CD4-positive, CD25-positive, alpha-beta regulatory T cell (primary cell): ENCODE data around the gene TICAM2. TPM values are rescaled to one million over a fixed set of nuclear protein-coding genes. Genes with fewer than 3 reads are reported as not detected.
"Not testable (repeated sequence)": the region's sequence is repeated elsewhere in the genome, so short reads cannot be mapped to it uniquely, and the experiment has no call there.

Experiments
- ATAC-seq, 2 donors: fragments of 150-1000 bp; cut with Tn5 transposase; one replicate each; pipeline ENCODE4 v1.10.0; 2021; ENCODE audit warnings: low read depth in 2 of 2, moderate number of reproducible peaks in 2 of 2, moderate library complexity in 1 of 2
- DNase-seq, 3 donors: peaks; one replicate each; pipeline versions ENCODE4 v3.0.0 to v3.0.0-alpha.2; 2012 to 2022; ENCODE audit warnings: mixed read lengths in 1 of 3
- H3K27ac ChIP-seq: one replicate; pipeline ENCODE4 v1.7.0; 2013; ENCODE audit warnings: mild to moderate bottlenecking, low read length; ENCODE audit not compliant: insufficient read depth, poor library complexity, severe bottlenecking
- H3K27me3 ChIP-seq: one replicate; pipeline ENCODE4 v1.7.0; 2013; ENCODE audit warnings: low read length; ENCODE audit not compliant: control insufficient read depth, insufficient read depth
- H3K36me3 ChIP-seq: one replicate; pipeline ENCODE4 v1.7.0; 2013; ENCODE audit warnings: mild to moderate bottlenecking, low read length, moderate library complexity; ENCODE audit not compliant: control insufficient read depth, insufficient read depth
- H3K4me1 ChIP-seq: 2 replicates; pipeline ENCODE4 v1.7.0; 2013; ENCODE audit warnings: mild to moderate bottlenecking, low read length; ENCODE audit not compliant: insufficient read depth, control insufficient read depth, poor library complexity, severe bottlenecking
- H3K4me3 ChIP-seq: one replicate; pipeline ENCODE4 v1.7.0; 2013; ENCODE audit warnings: low read depth, mild to moderate bottlenecking, low read length, moderate library complexity
- H3K9me3 ChIP-seq, 2 experiments: 1 replicate in 1 of 2; 2 replicates in 1 of 2; pipeline ENCODE4 v1.7.0; 2013; ENCODE audit warnings: low read length in 2 of 2, mild to moderate bottlenecking in 1 of 2, moderate library complexity in 1 of 2; ENCODE audit not compliant: control insufficient read depth in 2 of 2
- H3K27ac Mint-ChIP-seq, 3 donors: one replicate each; pipeline ENCODE4 v1.8.0; 2020 to 2022; ENCODE audit warnings: mild to moderate bottlenecking in 3 of 3, mixed read lengths in 3 of 3, moderate library complexity in 2 of 3
- H3K27me3 Mint-ChIP-seq: one replicate; pipeline ENCODE4 v1.8.0; 2022; ENCODE audit warnings: mild to moderate bottlenecking, mixed read lengths
- H3K36me3 Mint-ChIP-seq: one replicate; pipeline ENCODE4 v1.8.0; 2020; ENCODE audit warnings: mixed read lengths
- H3K4me1 Mint-ChIP-seq, 4 donors: one replicate each; pipeline ENCODE4 v1.8.0; 2020 to 2022; ENCODE audit warnings: mixed read lengths in 4 of 4, mild to moderate bottlenecking in 1 of 4
- H3K4me3 Mint-ChIP-seq, 4 donors: one replicate each; pipeline ENCODE4 v1.8.0; 2020 to 2022; ENCODE audit warnings: mild to moderate bottlenecking in 4 of 4, mixed read lengths in 4 of 4, moderate library complexity in 3 of 4
- H3K9me3 Mint-ChIP-seq, 7 donors: one replicate each; pipeline ENCODE4 v1.8.0; 2020 to 2022; ENCODE audit warnings: mixed read lengths in 7 of 7, mild to moderate bottlenecking in 3 of 7, moderate library complexity in 2 of 7
- polyA plus RNA-seq, 4 donors: library from polyadenylated mRNA; unstranded; fragments of 300-500 nt; fragmentation: Illumina TruSeq; gene quantifications; one replicate each; pipeline ENCODE4 v1.2.3, GENCODE V29; 2021
- total RNA-seq: library from RNA; stranded (reverse); gene quantifications from one replicate; pipeline ENCODE4 v1.2.3, GENCODE V29; 2022

The TICAM2 gene
- total RNA-seq: 0.67 TPM
- under 1 TPM in 2 of 4 donors, not detected in 2; 0.25 to 0.29 TPM for polyA plus RNA-seq

- Histone ChIP-seq H3K4me3 (peak within 1 kb of the TSS; percentile 85), H3K27me3 (no peaks in the 10 kb centered on the region), H3K27ac (peak within 1 kb of the TSS; percentile 2), H3K9me3 (no peaks in the 10 kb centered on the region), H3K4me1 (peaks cover 13% of the 10 kb centered on the region), H3K36me3 (no peaks in the 10 kb centered on the region)
- Mint-ChIP-seq H3K4me3 (peak within 1 kb of the TSS; percentile 59 to 93 (median 84)), H3K4me1 (peaks cover 18 to 37% (median 27%) of the 10 kb centered on the region in 4 donors), H3K27me3 (no peaks in the 10 kb centered on the region), H3K9me3 (peaks cover 0 to 2% (median 0%) of the 10 kb centered on the region in 7 donors), H3K36me3 (peaks cover 11% of the 10 kb centered on the region), H3K27ac (peak within 1 kb of the TSS; percentile 75 to 89 (median 84))
- ATAC-seq (peak; percentile 69 to 72), DNase-seq (peak; percentile 48 to 65 (median 53))
Measured at GRCh38 chr5:115601701-115602590, at the start of gene TICAM2. TSS of gene TICAM2 (minus strand) at chr5:115602479. CDS start at chr5:115581256, 21,223 bp downstream.

- H3K27ac Mint-ChIP-seq: no peak overlapping the region
- no peaks in the 10 kb centered on the region for H3K27me3 Mint-ChIP-seq
- H3K9me3 ChIP-seq: no peaks in the 10 kb centered on the region
- no peak overlapping the region for H3K27ac ChIP-seq
- peaks cover 2% of the 10 kb centered on the region for H3K27me3 ChIP-seq
- no peaks in the 10 kb centered on the region for H3K4me1 ChIP-seq
- H3K36me3 ChIP-seq: no peaks in the 10 kb centered on the region
- no peaks in the 10 kb centered on the region for H3K4me1 Mint-ChIP-seq
- H3K4me3 ChIP-seq: no peak overlapping the region
- DNase-seq (no peak), ATAC-seq (no peak)
- no peaks in the 10 kb centered on the region for H3K36me3 Mint-ChIP-seq
- no peaks in the 10 kb centered on the region for H3K9me3 Mint-ChIP-seq
- no peak overlapping the region for H3K4me3 Mint-ChIP-seq
Measured at GRCh38 chr5:115649541-115649940, 47.3 kb upstream of the TICAM2 start.

- H3K36me3 ChIP-seq: no peaks in the 10 kb centered on the region
- peaks cover 10% of the 10 kb centered on the region for H3K27me3 ChIP-seq
- Mint-ChIP-seq H3K4me3 (no peak overlapping the region), H3K27ac (no peak overlapping the region), H3K36me3 (no peaks in the 10 kb centered on the region), H3K27me3 (peaks cover 6% of the 10 kb centered on the region), H3K9me3 (no peaks in the 10 kb centered on the region), H3K4me1 (no peaks in the 10 kb centered on the region)
- ATAC-seq (no peak), DNase-seq (no peak)
- H3K27ac ChIP-seq: no peak overlapping the region
- no peaks in the 10 kb centered on the region for H3K4me1 ChIP-seq
- no peaks in the 10 kb centered on the region for H3K9me3 ChIP-seq
- H3K4me3 ChIP-seq: no peak overlapping the region
Measured at GRCh38 chr5:115648056-115648455, 45.8 kb upstream of the TICAM2 start.

- not testable (repeated sequence) for H3K36me3 ChIP-seq, H3K9me3 ChIP-seq, ATAC-seq, H3K4me1 ChIP-seq, H3K9me3 Mint-ChIP-seq, H3K27me3 Mint-ChIP-seq, H3K27ac ChIP-seq, DNase-seq, H3K27ac Mint-ChIP-seq, H3K36me3 Mint-ChIP-seq, H3K4me3 Mint-ChIP-seq, H3K4me1 Mint-ChIP-seq, H3K4me3 ChIP-seq
- peaks cover 10% of the 10 kb centered on the region for H3K27me3 ChIP-seq
Measured at GRCh38 chr5:115645386-115645785, 43.1 kb upstream of the TICAM2 start.

- no peak overlapping the region for H3K4me3 ChIP-seq
- Mint-ChIP-seq H3K27me3 (peaks cover 6% of the 10 kb centered on the region), H3K9me3 (no peaks in the 10 kb centered on the region), H3K36me3 (no peaks in the 10 kb centered on the region), H3K4me3 (no peak overlapping the region), H3K4me1 (no peaks in the 10 kb centered on the region), H3K27ac (no peak overlapping the region)
- ATAC-seq: no peak
- H3K27ac ChIP-seq: no peak overlapping the region
- H3K9me3 ChIP-seq: no peaks in the 10 kb centered on the region
- no peaks in the 10 kb centered on the region for H3K36me3 ChIP-seq
- no peak for DNase-seq
- H3K27me3 ChIP-seq: peaks cover 10% of the 10 kb centered on the region
- H3K4me1 ChIP-seq: no peaks in the 10 kb centered on the region
Measured at GRCh38 chr5:115644046-115644445, 41.8 kb upstream of the TICAM2 start.

GRCh38 chr5:115641948-115642347 lies 39.7 kb upstream of the TICAM2 start:
- Histone ChIP-seq H3K4me1 (no peaks in the 10 kb centered on the region), H3K4me3 (no peak overlapping the region), H3K36me3 (no peaks in the 10 kb centered on the region), H3K27me3 (peaks cover 10% of the 10 kb centered on the region), H3K27ac (no peak overlapping the region), H3K9me3 (no peaks in the 10 kb centered on the region)
- Mint-ChIP-seq H3K36me3 (no peaks in the 10 kb centered on the region), H3K4me1 (no peaks in the 10 kb centered on the region), H3K27me3 (peaks cover 6% of the 10 kb centered on the region), H3K9me3 (no peaks in the 10 kb centered on the region), H3K27ac (no peak overlapping the region), H3K4me3 (no peak overlapping the region)
- DNase-seq (no peak), ATAC-seq (no peak)

GRCh38 chr5:115640274-115640673 lies 38.0 kb upstream of the TICAM2 start:
- DNase-seq (no peak), ATAC-seq (no peak)
- Mint-ChIP-seq H3K4me1 (no peaks in the 10 kb centered on the region), H3K9me3 (no peaks in the 10 kb centered on the region), H3K27me3 (peaks cover 12% of the 10 kb centered on the region), H3K36me3 (no peaks in the 10 kb centered on the region), H3K4me3 (no peak overlapping the region), H3K27ac (peak overlapping the region in 1 of 3 donors; percentile 64)
- Histone ChIP-seq H3K27me3 (peaks cover 10% of the 10 kb centered on the region), H3K9me3 (no peaks in the 10 kb centered on the region), H3K36me3 (no peaks in the 10 kb centered on the region), H3K4me3 (no peak overlapping the region), H3K27ac (no peak overlapping the region), H3K4me1 (no peaks in the 10 kb centered on the region)

GRCh38 chr5:115639377-115639776 lies 37.1 kb upstream of the TICAM2 start:
- DNase-seq: no peak
- H3K4me1 Mint-ChIP-seq: peaks cover 3 to 4% (median 4%) of the 10 kb centered on the region in 4 donors
- Histone ChIP-seq H3K27ac (no peak overlapping the region), H3K27me3 (peaks cover 8% of the 10 kb centered on the region), H3K36me3 (no peaks in the 10 kb centered on the region), H3K4me1 (peaks cover 3% of the 10 kb centered on the region), H3K9me3 (no peaks in the 10 kb centered on the region), H3K4me3 (no peak overlapping the region)
- H3K4me3 Mint-ChIP-seq: no peak overlapping the region
- ATAC-seq: no peak
- no peaks in the 10 kb centered on the region for H3K9me3 Mint-ChIP-seq
- H3K27me3 Mint-ChIP-seq: peaks cover 12% of the 10 kb centered on the region
- H3K27ac Mint-ChIP-seq: peak overlapping the region in 1 of 3 donors; percentile 64
- no peaks in the 10 kb centered on the region for H3K36me3 Mint-ChIP-seq
